T-helper 1 cell treated with Interleukin-12 subunit alpha and Interleukin-12 subunit beta and Interleukin-4 antibody, amounts not matched to agents 30 μg/mL and 1 μg/mL, for 36 hours (primary cell): Measurements from ENCODE around the gene SYS1.
"Not testable (repeated sequence)": the region's sequence is repeated elsewhere in the genome, so short reads cannot be mapped to it uniquely, and the experiment has no call there.

Experiments used
- H3K27ac Mint-ChIP-seq: one replicate; pipeline ENCODE4 v1.8.0; 2021; ENCODE audit warnings: mild to moderate bottlenecking, mixed read lengths
- H3K27me3 Mint-ChIP-seq: one replicate; pipeline ENCODE4 v1.8.0; 2021; ENCODE audit warnings: low read depth, mixed read lengths
- H3K36me3 Mint-ChIP-seq: one replicate; pipeline ENCODE4 v1.8.0; 2021; ENCODE audit warnings: low read depth, mixed read lengths
- H3K4me1 Mint-ChIP-seq: one replicate; pipeline ENCODE4 v1.8.0; 2021; ENCODE audit warnings: low read depth, mixed read lengths
- H3K4me3 Mint-ChIP-seq: one replicate; pipeline ENCODE4 v1.8.0; 2021; ENCODE audit warnings: mild to moderate bottlenecking, moderate library complexity, mixed read lengths
- H3K9me3 Mint-ChIP-seq: one replicate; pipeline ENCODE4 v1.8.0; 2021; ENCODE audit warnings: mixed read lengths

Gene SYS1

DNA sequence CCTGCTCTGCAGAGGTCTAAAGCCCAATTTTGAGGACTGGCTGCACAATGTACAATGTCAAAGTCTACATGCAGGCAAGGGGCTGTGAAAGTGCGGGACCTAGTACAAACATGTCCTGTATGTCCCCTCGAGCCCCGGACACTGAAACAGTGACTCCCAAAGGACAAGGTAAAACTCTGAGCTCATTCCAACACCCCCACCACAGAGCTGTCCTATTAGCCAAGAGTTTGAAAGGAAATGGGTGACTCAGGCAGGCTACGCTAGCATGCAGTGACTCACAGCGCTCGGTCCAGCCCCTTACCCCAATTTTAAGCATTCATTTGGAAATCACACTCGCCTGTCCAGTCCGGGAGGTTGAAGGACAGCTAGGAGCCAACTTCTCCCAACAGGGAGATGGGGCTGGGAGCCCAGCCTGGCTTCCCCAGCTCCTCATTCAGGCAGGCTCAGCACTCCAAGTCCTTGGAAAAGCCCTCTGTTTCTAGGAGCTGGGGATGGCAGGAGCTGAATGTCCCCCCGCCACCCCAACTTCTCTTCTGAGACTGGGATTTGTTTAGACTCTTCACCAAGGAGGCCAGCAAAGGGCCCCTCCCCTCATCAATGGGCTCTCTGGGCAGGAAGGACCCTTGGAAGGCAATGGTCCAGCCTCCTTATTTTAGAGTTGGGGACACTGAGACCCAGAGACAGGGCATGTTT lies 18.6 kb upstream of the SYS1 start:
- Mint-ChIP-seq H3K4me3 (peak overlapping the region; percentile 48), H3K27me3 (no peaks in the 10 kb centered on the region), H3K36me3 (peaks cover 12% of the 10 kb centered on the region), H3K27ac (peak overlapping the region; percentile 45), H3K9me3 (no peaks in the 10 kb centered on the region), H3K4me1 (peaks cover 61% of the 10 kb centered on the region)

DNA sequence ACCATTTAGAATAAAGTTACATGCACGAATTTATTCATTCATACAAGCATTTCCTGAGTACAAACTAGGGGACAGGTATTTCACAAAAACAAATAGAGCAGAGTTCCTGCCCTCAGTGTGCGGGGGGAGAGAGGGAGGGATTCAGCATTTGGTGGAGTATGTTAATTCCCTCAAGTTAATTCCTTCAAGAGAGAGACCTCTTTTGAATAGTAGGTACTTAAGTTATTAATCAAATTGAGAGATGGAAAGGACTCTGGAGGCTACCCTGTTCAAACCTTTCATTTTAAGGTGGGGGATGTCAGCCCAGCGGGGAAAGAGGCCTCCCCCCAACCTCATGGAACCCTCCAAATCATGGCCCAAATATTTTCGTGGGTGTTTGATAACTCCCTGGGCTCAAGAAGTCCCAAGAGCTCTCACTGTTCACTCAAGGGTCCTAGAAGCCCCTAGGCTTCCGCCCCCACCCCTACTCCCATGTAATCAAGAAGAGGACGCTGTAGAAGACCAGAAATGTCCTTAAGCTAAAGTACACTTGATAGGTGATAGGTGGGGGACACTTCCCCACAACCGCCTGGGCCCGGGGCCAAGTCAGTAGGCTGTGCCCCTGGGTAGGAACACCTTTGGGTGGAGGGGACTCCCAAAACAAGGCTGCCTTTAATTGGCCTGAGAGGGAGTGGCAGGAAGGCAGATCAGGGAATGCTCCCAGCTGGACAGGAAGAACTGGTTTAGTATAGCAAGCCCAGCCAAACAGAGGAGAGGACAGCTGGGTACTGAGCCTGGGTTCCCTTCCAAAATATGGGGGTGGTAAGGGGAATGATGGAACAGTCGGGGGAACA lies 17.6 kb upstream of the SYS1 start:
- Mint-ChIP-seq H3K36me3 (peaks cover 11% of the 10 kb centered on the region), H3K4me3 (peak overlapping the region; percentile 95), H3K9me3 (no peaks in the 10 kb centered on the region), H3K4me1 (peaks cover 61% of the 10 kb centered on the region), H3K27me3 (no peaks in the 10 kb centered on the region), H3K27ac (peak overlapping the region; percentile 62)

DNA sequence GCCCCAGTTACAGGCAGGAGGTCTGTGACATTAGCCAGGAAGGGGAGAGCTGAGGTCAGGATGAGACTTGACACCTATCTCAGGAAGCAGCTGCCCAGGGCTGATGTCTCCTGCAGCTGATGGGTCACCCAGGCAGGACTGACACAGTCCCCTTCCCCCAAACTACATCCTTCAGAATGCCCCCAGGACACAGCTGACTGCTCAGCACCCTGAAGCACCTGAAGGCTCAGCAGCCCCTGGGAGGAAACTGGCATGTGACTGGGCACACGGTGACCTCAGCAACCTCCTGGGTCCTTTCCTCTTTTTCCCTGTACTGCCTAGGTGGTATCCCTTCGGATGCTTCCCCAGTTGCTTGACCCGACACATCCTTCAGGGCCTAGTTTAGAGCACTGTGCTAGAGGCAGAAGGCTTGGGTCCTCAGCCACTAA lies 16.7 kb upstream of the SYS1 start:
- H3K36me3 Mint-ChIP-seq, result peaks cover 7% of the 10 kb centered on the region
- H3K27me3 Mint-ChIP-seq, result no peaks in the 10 kb centered on the region
- no peaks in the 10 kb centered on the region for H3K9me3 Mint-ChIP-seq
- H3K27ac Mint-ChIP-seq, result peak overlapping the region; percentile 72
- H3K4me1 Mint-ChIP-seq, result peaks cover 60% of the 10 kb centered on the region
- peak overlapping the region; percentile 95 for H3K4me3 Mint-ChIP-seq

DNA sequence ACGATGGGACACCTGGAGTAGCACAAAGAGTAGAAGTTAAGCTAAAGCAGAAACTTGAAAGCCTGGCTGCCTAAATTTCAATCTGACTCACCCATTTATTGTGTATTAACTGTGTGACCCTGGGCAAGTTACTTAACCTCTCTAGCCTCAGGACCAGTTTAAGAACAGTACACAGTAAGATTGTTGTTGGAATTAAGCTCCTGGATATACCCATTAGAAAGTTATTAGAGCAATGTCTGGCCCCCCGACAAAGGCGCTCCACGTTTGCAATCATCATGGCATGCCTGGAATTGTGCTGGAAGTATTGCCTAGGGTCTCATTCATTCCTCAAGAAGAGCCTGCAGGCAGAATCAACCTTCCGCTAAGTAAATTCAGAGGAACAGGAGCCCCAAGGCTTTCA lies 16.1 kb upstream of the SYS1 start:
- peak overlapping the region; percentile 72 for H3K27ac Mint-ChIP-seq
- H3K36me3 Mint-ChIP-seq, result peaks cover 7% of the 10 kb centered on the region
- no peaks in the 10 kb centered on the region for H3K9me3 Mint-ChIP-seq
- peaks cover 58% of the 10 kb centered on the region for H3K4me1 Mint-ChIP-seq
- no peaks in the 10 kb centered on the region for H3K27me3 Mint-ChIP-seq
- H3K4me3 Mint-ChIP-seq, result peak overlapping the region; percentile 95

DNA sequence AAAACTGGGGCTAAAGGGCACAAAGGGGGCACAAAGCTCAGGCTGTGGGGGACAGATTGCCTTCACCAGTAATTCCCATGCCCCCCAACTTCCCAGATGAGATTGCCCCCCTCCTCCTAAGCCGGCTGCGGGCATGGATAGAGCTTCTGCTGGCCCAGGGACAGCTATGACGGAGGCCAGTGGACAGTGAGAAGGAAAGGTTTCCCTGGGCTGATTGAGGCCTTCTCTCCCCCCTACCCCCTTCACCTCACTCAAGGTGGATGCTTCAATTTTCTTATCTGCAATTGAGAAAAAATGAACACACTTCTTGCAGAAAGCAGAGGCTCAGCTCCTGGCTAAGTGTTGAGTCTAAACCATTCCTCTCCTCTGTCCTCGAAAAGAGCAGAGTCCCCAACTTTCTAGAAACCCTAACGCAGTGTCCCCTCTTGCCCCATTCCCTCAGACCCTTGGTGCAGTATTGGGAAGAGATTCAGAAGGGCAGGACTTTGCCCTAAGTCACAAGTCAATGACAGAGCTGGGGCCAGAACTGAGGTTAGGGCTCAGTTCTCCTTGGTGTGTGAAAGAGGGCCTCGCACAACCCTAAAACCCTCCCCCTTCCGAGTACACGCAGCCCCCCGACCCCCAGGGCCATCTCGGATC lies 15.5 kb upstream of the SYS1 start:
- Mint-ChIP-seq H3K9me3 (no peaks in the 10 kb centered on the region), H3K27me3 (no peaks in the 10 kb centered on the region), H3K36me3 (peaks cover 7% of the 10 kb centered on the region), H3K4me1 (peaks cover 58% of the 10 kb centered on the region), H3K4me3 (peak overlapping the region; percentile 95), H3K27ac (peak overlapping the region; percentile 72)

DNA sequence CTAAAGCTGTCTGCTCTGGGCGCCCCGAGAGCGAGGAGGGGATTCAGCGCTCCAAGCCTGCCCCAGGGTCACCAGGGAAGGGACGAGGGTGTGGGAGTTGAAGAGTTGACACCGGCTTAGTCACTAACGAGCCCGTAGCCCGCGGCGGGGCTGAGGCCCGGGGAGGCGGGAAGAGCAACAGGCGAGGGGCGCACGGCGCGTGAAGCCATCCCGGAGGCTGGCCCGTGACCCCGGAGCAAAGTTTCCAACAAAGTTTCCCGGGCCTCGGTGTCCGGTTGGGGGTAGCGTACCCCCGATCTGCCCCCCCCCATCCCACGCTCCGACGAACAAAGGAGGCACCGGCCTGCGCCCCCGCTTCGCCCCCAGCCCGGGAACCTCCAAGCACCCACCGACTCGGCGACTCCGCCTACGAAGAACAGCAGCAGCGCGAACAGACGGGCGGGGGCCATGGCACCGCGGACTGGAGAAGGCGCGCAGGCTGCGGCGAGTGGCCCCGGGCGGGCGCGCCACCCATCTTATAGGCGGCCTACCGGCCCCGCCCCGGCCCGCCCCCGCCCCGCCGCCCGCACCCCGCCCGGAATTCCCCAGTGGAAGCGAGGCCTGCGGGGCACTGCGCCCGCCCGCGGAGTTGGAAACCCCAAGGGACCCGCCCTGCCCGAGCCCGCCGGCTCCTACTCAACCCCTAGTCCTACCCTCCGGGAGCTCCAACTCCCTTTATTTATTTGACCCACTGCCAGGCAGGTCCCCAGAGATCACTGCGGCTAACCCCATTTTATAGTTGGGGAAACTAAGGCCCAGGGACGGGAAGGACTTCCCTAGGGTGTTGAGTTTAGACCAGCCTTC lies 14.8 kb upstream of the SYS1 start, which contains the start of gene SDC4:
TSS of gene SDC4 (minus strand) at position 489 of the 843 bp plus-strand sequence. CDS start at position 449, 40 bp downstream.
- Mint-ChIP-seq H3K9me3 (no peaks in the 10 kb centered on the region), H3K27me3 (no peaks in the 10 kb centered on the region), H3K4me1 (peaks cover 52% of the 10 kb centered on the region)

DNA sequence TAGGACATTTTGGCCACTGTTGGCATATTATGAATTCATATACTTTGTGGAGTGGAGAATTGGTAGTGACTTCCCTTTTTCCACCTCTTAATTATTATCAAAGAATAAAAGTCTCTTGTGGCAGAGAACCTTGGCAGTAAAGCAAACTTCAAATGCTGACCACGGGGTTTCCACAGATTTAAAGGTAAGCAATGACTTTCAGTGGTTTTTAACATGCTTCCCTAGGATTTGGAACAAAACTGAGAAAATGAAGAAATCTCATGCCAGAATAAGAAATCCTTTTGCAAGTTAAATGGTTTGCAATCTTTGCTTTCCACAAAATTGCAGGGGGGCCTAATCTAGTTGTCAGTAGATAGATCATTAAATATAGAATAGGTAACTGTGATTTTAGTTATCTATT lies 12.7 kb upstream of the SYS1 start:
- no peak overlapping the region for H3K27ac Mint-ChIP-seq
- peaks cover 56% of the 10 kb centered on the region for H3K4me1 Mint-ChIP-seq
- peaks cover 4% of the 10 kb centered on the region for H3K36me3 Mint-ChIP-seq
- no peaks in the 10 kb centered on the region for H3K9me3 Mint-ChIP-seq
- no peaks in the 10 kb centered on the region for H3K27me3 Mint-ChIP-seq
- H3K4me3 Mint-ChIP-seq, result no peak overlapping the region

More for the DNA sequence above, 14.8 kb upstream of the SYS1 start, which contains the start of gene SDC4:
- peak within 1 kb of the TSS; percentile 95 for H3K4me3 Mint-ChIP-seq
- H3K36me3 Mint-ChIP-seq, result peaks cover 7% of the 10 kb centered on the region
- H3K27ac Mint-ChIP-seq, result peak within 1 kb of the TSS; percentile 72

DNA sequence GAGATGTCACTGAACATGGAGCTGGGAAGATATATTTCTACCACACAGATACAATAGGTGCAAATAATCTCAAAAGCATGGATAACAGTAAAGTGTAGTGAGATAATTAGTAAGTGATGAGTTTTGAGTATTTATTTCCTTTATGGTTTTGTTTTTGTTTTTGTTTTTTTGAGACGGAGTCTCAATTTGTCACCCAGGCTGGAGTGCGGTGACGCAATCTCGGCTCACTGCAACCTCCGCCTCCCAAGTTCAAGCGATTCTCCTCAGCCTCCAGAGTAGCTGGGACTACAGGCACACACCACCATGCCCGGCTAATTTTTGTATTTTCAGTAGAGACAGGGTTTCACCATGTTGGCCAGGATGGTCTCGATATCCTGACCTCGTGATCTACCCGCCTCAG lies 12.2 kb upstream of the SYS1 start:
- not testable (repeated sequence) for H3K4me3 Mint-ChIP-seq, H3K36me3 Mint-ChIP-seq, H3K27ac Mint-ChIP-seq, H3K27me3 Mint-ChIP-seq, H3K9me3 Mint-ChIP-seq
- peaks cover 56% of the 10 kb centered on the region for H3K4me1 Mint-ChIP-seq

DNA sequence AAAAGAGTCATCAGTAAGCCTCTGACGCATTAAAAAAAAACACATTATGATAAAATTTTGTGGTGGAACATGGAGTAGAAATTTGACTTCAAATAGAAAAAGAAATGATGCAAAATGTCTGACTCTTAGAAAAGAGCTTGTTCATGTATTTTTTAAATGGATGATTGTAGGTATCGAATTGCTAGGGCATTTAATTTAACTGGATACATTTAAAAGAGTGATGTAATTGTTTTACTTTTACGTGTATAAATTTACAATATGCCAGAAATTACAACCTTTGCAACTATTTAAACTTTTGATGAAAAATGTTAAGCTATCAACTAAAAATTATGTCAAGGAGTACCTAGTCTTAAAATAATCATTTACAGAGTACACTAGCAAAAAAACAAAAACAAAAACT lies 10.2 kb upstream of the SYS1 start:
- no peaks in the 10 kb centered on the region for H3K27me3 Mint-ChIP-seq
- peaks cover 3% of the 10 kb centered on the region for H3K36me3 Mint-ChIP-seq
- H3K9me3 Mint-ChIP-seq, result no peaks in the 10 kb centered on the region
- H3K27ac Mint-ChIP-seq, result no peak overlapping the region
- H3K4me1 Mint-ChIP-seq, result peaks cover 52% of the 10 kb centered on the region
- H3K4me3 Mint-ChIP-seq, result no peak overlapping the region

DNA sequence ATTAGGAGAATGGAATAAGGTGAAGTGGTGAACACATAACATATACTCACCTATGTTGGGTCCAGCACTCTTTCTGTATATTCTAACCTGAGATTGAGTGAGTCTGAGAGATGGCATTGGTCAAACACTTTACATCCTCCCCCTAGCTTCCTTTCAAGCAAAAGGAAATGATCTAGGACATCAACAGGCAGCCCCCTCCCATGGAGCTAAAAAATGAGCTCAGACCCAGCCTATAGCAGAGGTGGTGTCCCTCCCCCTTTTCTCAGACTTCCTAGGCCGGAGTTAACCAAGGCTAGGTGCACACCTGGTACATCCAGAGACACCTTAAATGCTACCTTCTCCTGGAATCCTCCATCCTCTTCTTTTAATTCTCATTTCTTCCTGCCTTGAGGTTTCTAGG lies 9.2 kb upstream of the SYS1 start:
- Mint-ChIP-seq H3K36me3 (peaks cover 3% of the 10 kb centered on the region), H3K27me3 (no peaks in the 10 kb centered on the region), H3K27ac (peak overlapping the region; percentile 94), H3K4me3 (no peak overlapping the region), H3K4me1 (peaks cover 58% of the 10 kb centered on the region), H3K9me3 (no peaks in the 10 kb centered on the region)

DNA sequence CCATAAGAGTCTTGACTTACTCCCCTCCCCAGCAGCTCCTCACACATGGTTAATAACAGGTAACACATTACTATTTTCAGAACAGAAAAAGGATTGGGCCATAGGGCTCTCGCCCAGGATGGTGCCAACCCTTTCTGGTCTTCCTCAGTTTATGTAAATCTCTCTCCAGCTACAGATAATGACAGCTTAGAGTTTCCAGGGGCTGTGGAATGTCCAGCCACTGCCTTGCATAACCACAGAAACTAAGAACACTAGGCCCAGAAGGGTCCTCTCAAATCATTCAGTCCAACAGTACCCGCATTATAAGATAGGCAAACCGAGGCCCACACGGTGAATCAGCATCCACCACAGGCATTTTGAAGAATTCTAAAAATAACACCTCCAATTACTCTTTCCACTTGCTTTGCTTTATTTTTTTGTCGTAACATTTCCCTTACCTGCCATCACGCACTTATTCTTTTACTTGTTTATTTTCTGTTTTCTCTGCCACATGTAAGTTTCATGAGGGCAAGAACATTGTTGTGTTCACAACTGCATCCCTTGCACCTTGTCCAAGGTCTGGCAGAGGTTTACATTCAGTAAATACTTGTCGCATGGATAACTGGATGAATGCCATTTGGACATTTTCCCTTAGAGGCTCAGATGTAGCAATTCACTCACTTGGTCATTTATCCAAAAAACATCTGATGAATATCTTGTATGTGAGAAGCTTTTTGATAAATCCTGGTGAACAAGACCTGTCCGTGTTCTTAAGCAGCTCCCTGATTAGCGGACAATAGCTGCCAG lies 8.3 kb upstream of the SYS1 start:
- peaks cover 59% of the 10 kb centered on the region for H3K4me1 Mint-ChIP-seq
- no peaks in the 10 kb centered on the region for H3K27me3 Mint-ChIP-seq
- H3K4me3 Mint-ChIP-seq, result peak overlapping the region; percentile 72
- no peaks in the 10 kb centered on the region for H3K9me3 Mint-ChIP-seq
- H3K27ac Mint-ChIP-seq, result peak overlapping the region; percentile 94
- peaks cover 3% of the 10 kb centered on the region for H3K36me3 Mint-ChIP-seq

DNA sequence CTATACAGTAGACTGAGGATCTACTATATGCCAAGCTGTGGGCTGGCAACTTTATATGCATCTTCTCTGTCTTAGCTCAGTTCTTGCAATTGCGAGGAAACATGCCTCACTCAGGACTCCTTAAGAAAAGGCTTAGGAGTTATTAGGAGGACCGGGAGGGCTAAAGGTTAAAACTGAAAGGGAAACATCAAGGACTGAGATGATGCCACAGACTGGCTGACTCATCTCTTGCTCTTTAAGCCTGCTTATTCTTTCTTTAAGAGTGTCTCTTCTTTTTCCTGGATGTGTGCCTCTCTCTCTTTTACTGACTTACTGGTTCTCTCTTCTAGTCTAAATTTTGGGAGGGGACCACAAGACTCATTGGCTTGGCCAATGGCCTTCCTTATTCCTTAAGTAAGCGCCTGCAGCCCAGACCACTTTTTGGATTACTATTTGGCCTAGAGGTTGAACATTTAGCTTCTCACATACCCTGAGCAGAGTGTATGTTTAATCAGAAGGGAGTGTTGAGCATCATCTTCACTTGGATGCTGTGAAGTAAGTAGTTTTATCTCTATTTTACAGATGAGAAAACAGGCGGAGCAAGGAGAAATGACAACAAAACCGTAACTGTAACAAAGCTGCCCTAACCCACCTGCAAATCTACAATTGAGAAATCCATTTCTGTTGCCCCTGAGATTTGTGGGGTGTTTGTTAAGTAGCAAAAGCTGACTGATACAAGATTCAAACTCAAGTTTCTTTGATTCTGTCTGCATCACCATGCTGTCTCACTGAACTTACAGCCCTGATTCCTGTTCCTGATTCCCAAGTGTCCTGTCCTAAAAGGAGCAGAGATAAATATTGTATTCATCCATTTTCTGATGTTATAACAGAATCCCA lies 7.5 kb upstream of the SYS1 start:
- Mint-ChIP-seq H3K4me3 (peak overlapping the region; percentile 72), H3K9me3 (no peaks in the 10 kb centered on the region), H3K27ac (peak overlapping the region; percentile 94), H3K27me3 (no peaks in the 10 kb centered on the region), H3K36me3 (peaks cover 3% of the 10 kb centered on the region), H3K4me1 (peaks cover 52% of the 10 kb centered on the region)
